Suppressor macrophage treated with lipopolysaccharide for 1 hour (primary cell): ENCODE results near the gene THSD1.
"Not testable (repeated sequence)": the region's sequence is repeated elsewhere in the genome, so short reads cannot be mapped to it uniquely, and the experiment has no call there.

ENCODE experiments used
- DNase-seq, 3 donors: peaks; one replicate each; pipeline ENCODE4 v3.0.0-alpha.2; 2020 to 2022

Gene THSD1

DNA sequence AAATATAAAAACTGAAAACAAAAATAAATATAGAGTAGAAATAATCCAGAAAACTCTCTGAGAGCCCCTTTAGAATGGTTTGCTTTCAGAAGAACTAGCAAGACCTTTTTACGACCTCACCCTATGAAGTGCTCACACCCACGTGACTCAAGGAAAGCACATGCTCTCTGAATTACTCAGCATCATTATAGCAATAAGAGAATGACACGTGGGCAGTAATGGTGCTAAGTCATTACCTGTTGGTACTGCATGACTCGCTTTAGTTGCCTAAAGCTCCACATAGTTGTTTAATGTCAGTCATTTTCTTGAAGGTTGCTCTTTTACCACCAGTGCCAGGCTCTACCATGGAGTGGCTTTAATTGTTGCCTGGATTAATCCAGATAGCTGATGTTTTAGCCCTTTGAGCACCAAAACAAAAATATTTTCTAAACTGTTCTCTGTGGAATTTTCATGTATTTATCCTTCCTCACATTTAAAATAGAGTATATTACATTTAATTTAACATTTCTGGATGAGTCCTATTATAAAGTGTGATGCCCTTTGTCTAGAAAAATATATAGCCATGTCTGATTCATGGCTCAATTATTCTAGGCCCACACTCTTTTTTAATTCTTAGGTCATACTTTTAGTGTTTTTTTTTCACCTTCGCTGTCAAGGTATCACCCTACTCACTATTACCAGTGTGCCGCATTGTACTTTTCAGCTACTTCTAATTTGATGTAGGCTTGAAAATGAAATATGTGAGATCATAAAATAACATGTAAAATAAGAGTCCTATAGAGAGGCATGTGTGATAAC, 56.8 kb downstream of the THSD1 start:
- peak; percentile 58 to 69 (median 65) for DNase-seq

DNA sequence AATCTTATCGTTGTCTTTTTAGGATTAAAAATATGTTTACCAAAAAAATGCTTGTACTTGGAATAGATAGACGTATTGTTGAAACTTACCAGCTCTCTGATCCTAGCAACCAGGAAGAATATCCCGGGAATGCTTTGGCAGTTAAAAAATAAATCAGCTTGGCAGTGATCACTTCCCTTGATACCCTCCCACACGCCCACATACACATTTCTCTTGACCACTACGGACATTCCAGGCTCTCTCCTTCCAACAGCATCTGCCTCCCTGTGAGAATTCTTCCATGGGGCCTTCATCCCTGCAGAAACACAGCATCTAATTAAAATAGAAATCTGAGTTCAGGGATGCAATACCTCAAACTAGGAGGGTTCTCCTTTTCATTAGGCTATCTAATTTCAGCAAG, 57.9 kb downstream of the THSD1 start:
- DNase-seq: peak; percentile 11 to 20 (median 11)

DNA sequence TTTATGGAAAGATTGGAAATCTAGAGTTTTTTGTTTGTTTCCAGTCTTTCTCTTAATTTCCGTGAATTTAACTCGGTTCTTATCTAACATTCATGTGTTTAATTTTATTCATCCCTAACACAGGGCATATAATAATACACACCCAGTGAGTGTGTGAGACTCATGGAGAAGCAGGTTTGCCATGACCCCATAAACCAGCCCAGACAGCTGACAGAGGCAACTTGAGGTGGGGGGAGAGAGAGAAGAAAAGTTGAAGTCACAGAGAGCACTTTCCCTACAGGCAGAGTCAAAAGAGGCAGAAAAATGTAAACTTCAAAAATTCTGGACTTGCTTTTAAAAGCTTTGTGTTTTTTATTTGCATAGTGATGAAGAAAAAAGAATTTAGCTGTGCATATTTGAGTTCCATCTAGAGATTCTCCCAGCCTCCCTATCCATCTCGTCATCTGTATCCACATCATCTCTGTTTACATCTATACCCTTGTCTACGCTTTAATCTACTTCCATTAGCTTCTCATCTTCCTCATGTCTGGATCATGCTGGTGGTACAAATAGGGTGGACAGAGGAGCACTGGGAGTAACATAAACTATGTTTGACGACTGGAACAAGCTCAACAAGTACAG, 60.2 kb downstream of the THSD1 start:
- DNase-seq: no peak

DNA sequence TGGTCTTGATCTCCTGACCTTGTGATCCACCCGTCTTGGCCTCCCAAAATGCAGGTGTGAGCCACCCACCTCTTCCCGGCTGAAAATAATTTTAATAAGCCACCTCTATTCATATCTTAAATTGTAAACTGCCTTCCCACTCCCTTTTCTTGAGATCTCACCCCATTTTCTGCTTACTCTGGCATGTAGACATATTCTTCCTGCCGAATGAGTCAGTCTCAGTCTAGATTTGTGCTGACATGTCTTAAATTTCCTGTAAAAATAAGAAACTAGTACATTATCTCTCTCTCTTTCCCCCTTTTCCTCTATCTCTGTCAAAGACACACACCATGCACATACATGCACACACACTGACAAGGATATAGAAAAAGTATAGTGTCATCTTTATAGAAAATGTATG, 60.9 kb downstream of the THSD1 start:
- DNase-seq: peak in 1 of 3 donors; percentile 8

DNA sequence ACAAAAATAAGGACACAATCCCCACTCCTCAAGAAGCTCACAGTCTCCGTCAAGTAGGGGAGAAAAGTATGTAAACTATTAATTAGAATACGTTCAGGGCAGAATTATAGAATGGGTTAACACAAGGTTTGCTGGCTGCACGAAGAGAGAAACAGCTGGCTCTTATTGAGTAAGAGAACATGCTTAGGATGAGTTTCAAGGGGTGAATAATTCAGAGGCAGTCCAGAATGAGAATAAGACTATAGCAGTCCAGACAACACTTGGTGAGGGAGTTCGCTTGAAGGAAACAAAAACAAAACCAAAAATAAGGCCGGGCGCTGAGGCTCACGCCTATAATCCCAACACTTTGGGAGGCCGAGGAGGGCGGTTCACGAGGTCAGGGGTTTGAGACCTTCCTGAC, 61.9 kb downstream of the THSD1 start:
- DNase-seq: no peak

DNA sequence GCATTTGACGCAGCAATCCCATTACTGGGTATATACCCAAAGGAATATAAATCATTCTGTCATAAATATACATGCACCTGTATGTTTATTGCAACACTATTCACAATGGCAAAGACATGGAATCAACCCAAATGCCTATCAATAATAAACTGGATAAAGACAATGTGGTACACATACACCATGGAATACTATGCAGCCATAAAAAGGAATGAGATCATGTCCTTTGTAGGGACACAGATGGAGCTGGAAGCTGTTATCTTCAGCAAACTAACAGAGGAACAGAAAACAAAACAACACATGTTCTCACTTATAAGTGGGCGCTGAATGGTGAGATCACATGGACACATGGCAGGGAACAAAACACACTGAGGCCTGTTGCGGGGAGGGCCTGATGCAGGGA, 63.8 kb downstream of the THSD1 start:
- not testable (repeated sequence) for DNase-seq

DNA sequence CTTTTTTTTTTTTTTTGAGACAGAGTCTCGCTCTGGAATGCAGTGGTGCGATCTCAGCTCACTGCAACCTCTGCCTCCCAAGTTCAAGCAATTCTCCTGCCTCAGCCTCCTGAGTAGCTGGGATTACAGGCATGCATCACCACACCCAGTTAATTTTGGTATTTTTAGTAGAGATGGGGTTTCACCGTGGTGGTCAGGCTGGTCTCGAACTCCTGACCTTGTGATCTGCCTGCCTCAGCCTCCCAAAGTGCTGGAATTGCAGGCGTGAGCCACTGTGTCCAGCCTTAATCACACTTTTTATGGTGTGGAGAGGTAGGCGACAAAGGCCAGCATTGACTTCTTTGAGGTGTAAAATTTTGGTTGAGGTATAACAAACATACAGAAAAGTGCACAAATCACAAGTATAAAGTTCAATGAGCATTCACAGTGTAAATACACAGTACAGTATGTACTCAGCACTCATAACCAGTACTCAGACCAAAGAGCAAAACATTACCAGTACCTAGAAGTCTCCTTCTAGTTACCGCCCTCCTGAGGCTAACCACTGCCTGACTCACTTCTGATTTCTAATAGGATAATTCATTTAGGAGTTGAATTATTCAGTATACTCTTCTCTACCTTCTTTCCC, 68.0 kb downstream of the THSD1 start:
- DNase-seq: not testable (repeated sequence)

DNA sequence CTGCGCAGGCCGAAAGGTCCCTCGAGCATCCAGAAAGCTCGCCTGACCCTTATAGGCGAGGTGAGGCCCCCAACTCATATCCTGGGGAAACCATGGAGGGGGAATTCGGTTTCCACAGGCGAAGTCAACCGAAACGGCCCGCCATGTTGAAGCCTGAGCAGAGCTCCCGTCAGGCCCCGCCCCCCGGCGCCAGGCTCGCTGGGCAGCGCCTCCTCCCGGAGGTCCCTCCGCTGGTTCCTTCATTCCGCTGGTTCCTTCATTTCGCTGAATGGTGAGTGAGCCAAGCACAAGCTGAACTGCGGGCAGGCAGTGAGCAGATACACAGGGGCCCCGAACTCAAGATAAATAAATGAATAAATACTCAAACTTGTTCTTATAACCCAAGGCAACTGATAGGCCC, 71.9 kb downstream of the THSD1 start:
- not testable (repeated sequence) for DNase-seq

DNA sequence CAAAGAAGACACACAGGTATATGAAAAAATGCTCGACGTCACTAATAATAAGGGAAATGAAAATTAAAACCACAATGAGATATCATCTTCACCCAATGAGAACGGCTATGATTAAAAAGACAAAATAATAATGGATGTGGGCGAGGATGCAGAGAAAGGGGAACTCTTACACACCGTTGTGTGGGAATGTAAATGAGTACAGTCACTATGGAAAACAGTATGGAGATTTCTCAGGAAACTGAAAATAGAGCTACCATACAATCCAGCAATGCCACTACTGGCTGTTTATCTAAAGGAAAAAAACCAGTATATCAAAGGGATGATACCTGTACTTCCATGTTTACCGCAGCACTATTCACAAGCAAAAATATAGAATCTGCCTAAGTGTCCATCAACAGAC, 74.1 kb downstream of the THSD1 start:
- DNase-seq: not testable (repeated sequence)
